DOHH2 (cell line): Measurements from ENCODE around the gene NAA38.

Source experiments
- H3F3A ChIP-seq: fragments of 200-600 bp; sonication (generic), shearing (Covaris generic); 2 replicates; pipeline ENCODE4 v1.6.0; 2016; ENCODE audit warnings: antibody characterized with exemption, mild to moderate bottlenecking; ENCODE audit not compliant: control insufficient read depth, insufficient read depth
- H3K27ac ChIP-seq: fragments of 200-600 bp; sonication (generic); 2 replicates; pipeline ENCODE4 v1.5.1; 2014; ENCODE audit warnings: low read depth, mild to moderate bottlenecking, low read length, moderate library complexity
- H3K27me3 ChIP-seq: fragments of 200-600 bp; sonication (generic); 2 replicates; pipeline ENCODE4 v1.6.1; 2014; ENCODE audit warnings: mild to moderate bottlenecking, low read length, mixed read lengths; ENCODE audit not compliant: control insufficient read depth
- H3K36me3 ChIP-seq: fragments of 200-600 bp; sonication (generic); 2 replicates; pipeline ENCODE4 v1.6.1; 2014; ENCODE audit warnings: mild to moderate bottlenecking, low read length, moderate library complexity, mixed read lengths; ENCODE audit not compliant: control insufficient read depth
- H3K4me1 ChIP-seq: fragments of 200-600 bp; sonication (generic); 2 replicates; pipeline ENCODE4 v1.6.1; 2014; ENCODE audit warnings: mild to moderate bottlenecking, low read length, mixed read lengths; ENCODE audit not compliant: control insufficient read depth
- H3K4me2 ChIP-seq: fragments of 200-600 bp; sonication (generic); 2 replicates; pipeline ENCODE4 v1.6.0; 2014; ENCODE audit warnings: mild to moderate bottlenecking, low read length, moderate library complexity
- H3K4me3 ChIP-seq: fragments of 200-600 bp; sonication (generic); 2 replicates; pipeline ENCODE4 v1.5.1; 2014; ENCODE audit warnings: mild to moderate bottlenecking, low read length, mixed read lengths
- H3K79me2 ChIP-seq: fragments of 200-600 bp; sonication (generic); 2 replicates; pipeline ENCODE4 v1.6.1; 2014; ENCODE audit warnings: mild to moderate bottlenecking, low read length, mixed read lengths; ENCODE audit not compliant: control insufficient read depth
- H3K9me2 ChIP-seq: fragments of 200-600 bp; sonication (generic); replicated peaks from 2 replicates; pipeline ENCODE4 v1.6.1; 2014; ENCODE audit warnings: mild to moderate bottlenecking, low read length, mixed read lengths; ENCODE audit not compliant: control insufficient read depth
- H3K9me3 ChIP-seq: fragments of 200-600 bp; sonication (generic); 2 replicates; pipeline ENCODE4 v1.6.1; 2014; ENCODE audit warnings: antibody characterized with exemption, low read length, mixed read lengths; ENCODE audit not compliant: control insufficient read depth, insufficient read depth
- H4K20me1 ChIP-seq: fragments of 200-600 bp; sonication (generic); 2 replicates; pipeline ENCODE4 v1.6.0; 2014; ENCODE audit warnings: low read depth, mild to moderate bottlenecking, antibody characterized with exemption, low read length, moderate library complexity; ENCODE audit not compliant: control insufficient read depth, insufficient read depth
- EZH2phosphoT487 ChIP-seq: fragments of 200-600 bp; sonication (generic); IDR thresholded peaks from 2 replicates; pipeline ENCODE4 v1.6.1; 2017; ENCODE audit warnings: borderline replicate concordance, mild to moderate bottlenecking, antibody characterized with exemption, low read length, moderate library complexity, mixed read lengths
- TF ChIP-seq, protein P1 (sequence below): fragments of 200-600 bp; sonication (generic); IDR thresholded peaks from one replicate; pipeline ENCODE4 v1.5.1; 2014; ENCODE audit warnings: antibody characterized with exemption, mild to moderate bottlenecking, low read depth, low read length; ENCODE audit not compliant: poor library complexity, severe bottlenecking

NAA38 gene

DNA sequence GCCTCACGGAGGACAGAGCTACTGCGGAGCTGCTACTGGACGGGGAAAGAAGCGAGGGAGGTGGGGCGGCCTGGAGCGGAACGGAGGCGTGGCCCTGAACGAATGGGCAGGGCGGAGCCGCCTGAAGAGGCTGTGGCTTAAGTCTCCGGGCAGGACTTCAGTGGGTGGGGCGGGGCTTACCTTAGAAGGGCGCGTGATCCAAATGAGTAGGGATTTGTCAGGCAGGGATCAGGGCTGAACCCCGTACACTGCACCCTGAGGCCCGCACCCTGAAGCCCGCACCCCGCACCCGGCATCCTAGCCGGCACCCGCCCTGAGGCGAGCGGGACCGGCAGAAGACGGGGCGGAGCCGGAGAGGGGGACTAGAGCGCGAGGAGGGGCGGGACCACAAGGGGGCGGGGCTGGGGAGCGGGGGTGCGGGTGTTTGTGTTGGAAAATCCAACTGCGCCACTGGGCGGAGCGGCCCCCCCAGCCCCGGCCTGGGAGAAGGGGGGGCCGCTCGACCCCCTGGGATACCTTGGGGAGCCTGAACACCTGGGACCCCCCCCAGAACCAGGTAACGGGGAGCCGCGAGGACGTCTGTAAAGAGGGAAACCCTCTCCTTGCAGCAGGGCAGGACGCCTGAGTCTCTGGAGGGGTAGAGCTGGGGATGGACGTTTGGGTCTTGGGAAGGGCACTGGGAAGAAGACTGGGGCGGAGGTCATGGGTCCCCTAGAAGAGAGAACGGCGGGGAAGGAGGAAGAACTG is 23.4 kb downstream of the NAA38 start, which contains the start of gene KDM6B:
KDM6B (plus strand) TSS at position 423 of the 747 bp plus-strand sequence. CDS start 11,338 bp downstream, outside the sequence.
- peaks cover 28% of the 10 kb centered on the region for H3K4me1 ChIP-seq
- H3K9me3 ChIP-seq, result no peaks in the 10 kb centered on the region
- peak within 1 kb of the TSS; percentile 78 for H3K4me3 ChIP-seq
- peak within 1 kb of the TSS; percentile 89 for H3K27ac ChIP-seq
- H3K27me3 ChIP-seq, result peaks cover 20% of the 10 kb centered on the region
- H4K20me1 ChIP-seq, result no peaks in the 10 kb centered on the region
- peaks cover 18% of the 10 kb centered on the region for H3K79me2 ChIP-seq
- H3F3A ChIP-seq, result peaks cover 18% of the 10 kb centered on the region
- no peaks in the 10 kb centered on the region for H3K9me2 ChIP-seq
- peak within 1 kb of the TSS; percentile 93 for H3K4me2 ChIP-seq
- peaks cover 7% of the 10 kb centered on the region; the same call in 1 of the 2 replicates for H3K36me3 ChIP-seq
- TF ChIP-seq EZH2phosphoT487, result no peak
- TF ChIP-seq, protein P1, sequence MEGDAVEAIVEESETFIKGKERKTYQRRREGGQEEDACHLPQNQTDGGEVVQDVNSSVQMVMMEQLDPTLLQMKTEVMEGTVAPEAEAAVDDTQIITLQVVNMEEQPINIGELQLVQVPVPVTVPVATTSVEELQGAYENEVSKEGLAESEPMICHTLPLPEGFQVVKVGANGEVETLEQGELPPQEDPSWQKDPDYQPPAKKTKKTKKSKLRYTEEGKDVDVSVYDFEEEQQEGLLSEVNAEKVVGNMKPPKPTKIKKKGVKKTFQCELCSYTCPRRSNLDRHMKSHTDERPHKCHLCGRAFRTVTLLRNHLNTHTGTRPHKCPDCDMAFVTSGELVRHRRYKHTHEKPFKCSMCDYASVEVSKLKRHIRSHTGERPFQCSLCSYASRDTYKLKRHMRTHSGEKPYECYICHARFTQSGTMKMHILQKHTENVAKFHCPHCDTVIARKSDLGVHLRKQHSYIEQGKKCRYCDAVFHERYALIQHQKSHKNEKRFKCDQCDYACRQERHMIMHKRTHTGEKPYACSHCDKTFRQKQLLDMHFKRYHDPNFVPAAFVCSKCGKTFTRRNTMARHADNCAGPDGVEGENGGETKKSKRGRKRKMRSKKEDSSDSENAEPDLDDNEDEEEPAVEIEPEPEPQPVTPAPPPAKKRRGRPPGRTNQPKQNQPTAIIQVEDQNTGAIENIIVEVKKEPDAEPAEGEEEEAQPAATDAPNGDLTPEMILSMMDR, result no peak

DNA sequence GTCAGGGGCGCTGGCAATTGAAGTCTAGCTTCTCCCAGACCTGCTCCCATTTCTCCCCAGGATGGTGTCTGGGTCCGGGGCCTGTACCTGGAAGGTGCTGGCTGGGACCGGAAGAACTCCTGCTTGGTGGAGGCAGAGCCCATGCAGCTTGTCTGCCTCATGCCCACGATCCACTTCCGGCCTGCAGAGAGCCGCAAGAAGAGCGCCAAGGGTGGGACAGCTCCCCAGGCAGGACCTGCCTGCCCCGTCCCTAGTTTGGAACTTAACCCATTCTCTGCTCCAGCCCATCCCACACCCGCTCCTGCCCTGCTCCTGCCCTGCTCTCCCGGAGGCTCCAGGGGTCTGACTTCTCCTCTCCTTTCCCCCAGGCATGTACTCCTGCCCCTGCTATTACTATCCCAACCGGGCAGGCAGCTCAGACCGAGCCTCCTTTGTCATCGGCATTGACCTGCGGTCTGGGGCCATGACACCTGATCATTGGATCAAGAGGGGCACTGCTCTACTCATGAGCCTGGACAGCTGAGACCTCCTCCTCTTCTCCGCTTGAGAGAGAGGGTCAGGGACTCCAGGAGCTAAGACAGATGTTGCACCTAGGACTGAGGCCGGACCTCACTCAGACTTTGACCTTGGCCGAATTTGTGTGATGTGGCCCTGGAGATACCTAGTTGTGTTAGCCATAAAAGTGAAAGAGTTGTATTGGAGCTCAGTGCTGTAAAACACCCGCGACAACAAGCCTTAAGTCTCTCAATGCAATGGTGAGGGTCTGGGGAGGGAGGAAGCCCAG is 24.2 kb downstream of the NAA38 start:
- H3F3A ChIP-seq, result peaks cover 14% of the 10 kb centered on the region
- H3K4me2 ChIP-seq, result peak overlapping the region; percentile 93
- no peaks in the 10 kb centered on the region for H3K9me2 ChIP-seq
- H3K4me1 ChIP-seq, result peaks cover 21% of the 10 kb centered on the region
- peak overlapping the region; percentile 78 for H3K4me3 ChIP-seq
- peaks cover 12% of the 10 kb centered on the region for H3K79me2 ChIP-seq
- H3K27ac ChIP-seq, result no peak overlapping the region
- H4K20me1 ChIP-seq, result no peaks in the 10 kb centered on the region
- H3K9me3 ChIP-seq, result no peaks in the 10 kb centered on the region
- TF ChIP-seq, protein P1, result no peak
- TF ChIP-seq EZH2phosphoT487, result no peak
- H3K36me3 ChIP-seq, result 0 out of 2 replicates have a peak, but pooled peaks cover 3% of the 10 kb centered on the region
- H3K27me3 ChIP-seq, result peaks cover 20% of the 10 kb centered on the region

DNA sequence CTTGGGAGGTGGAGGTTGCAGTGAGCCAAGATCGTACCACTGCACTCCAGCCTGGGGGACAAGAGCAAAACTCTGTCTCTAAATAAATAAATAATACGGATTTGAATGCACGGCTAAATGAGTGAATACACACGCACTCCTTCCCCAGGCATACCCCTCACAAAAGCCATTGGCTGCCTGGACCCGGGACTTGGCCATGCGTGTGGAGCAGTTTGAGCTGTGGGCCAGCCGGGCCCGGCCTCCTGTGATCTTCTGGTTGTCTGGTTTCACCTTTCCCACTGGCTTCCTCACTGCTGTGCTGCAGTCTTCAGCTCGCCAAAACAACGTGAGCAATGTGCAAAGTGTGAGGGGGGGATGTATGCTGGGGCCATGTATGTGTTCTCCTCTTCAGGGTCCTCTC is 24.9 kb downstream of the NAA38 start:
- Histone ChIP-seq H3K79me2 (peaks cover 7% of the 10 kb centered on the region), H3K9me3 (no peaks in the 10 kb centered on the region), H3K27ac (no peak overlapping the region), H4K20me1 (no peaks in the 10 kb centered on the region), H3F3A (peaks cover 9% of the 10 kb centered on the region), H3K9me2 (no peaks in the 10 kb centered on the region), H3K27me3 (peaks cover 22% of the 10 kb centered on the region), H3K4me1 (peaks cover 16% of the 10 kb centered on the region), H3K4me3 (no peak overlapping the region), H3K36me3 (0 out of 2 replicates have a peak, but pooled peaks cover 3% of the 10 kb centered on the region), H3K4me2 (no peak overlapping the region)
- TF ChIP-seq, protein P1, result no peak
- no peak for TF ChIP-seq EZH2phosphoT487
